Caki2 (cell line): Measurements from ENCODE around the gene MUC6. TPM values are rescaled to one million over a fixed set of nuclear protein-coding genes. Genes with fewer than 3 reads are reported as not detected.

Source experiments
- DNase-seq: peaks from one replicate; pipeline ENCODE4 v3.0.0-alpha.2; 2015; ENCODE audit warnings: low read depth
- in situ Hi-C: cut with HindIII; loops from 2 replicates; pipeline ENCODE4 v1.10.0; 2016; ENCODE audit warnings: low sequenced_read_pairs, low pct_unique_long_range_greater_than_20kb, mixed read lengths
- total RNA-seq: library from RNA; depleted of rRNA; stranded (reverse); fragments of >200 nt; shearing (Covaris generic); gene quantifications from 2 replicates; pipeline ENCODE4 v1.2.3, GENCODE V29; 2014; ENCODE audit warnings: low replicate concordance

MUC6 gene
- total RNA-seq, 1 experiment from 2014 or later = not detected

GRCh38 chr11:1073261-1073724 lies 36.8 kb upstream of the MUC6 start:
- in situ Hi-C loops = no loop called here
- no peak for DNase-seq

- in situ Hi-C loops = no loop called here
- DNase-seq = no peak
Observed at GRCh38 chr11:1072821-1073231, 36.3 kb upstream of the MUC6 start.

DNA sequence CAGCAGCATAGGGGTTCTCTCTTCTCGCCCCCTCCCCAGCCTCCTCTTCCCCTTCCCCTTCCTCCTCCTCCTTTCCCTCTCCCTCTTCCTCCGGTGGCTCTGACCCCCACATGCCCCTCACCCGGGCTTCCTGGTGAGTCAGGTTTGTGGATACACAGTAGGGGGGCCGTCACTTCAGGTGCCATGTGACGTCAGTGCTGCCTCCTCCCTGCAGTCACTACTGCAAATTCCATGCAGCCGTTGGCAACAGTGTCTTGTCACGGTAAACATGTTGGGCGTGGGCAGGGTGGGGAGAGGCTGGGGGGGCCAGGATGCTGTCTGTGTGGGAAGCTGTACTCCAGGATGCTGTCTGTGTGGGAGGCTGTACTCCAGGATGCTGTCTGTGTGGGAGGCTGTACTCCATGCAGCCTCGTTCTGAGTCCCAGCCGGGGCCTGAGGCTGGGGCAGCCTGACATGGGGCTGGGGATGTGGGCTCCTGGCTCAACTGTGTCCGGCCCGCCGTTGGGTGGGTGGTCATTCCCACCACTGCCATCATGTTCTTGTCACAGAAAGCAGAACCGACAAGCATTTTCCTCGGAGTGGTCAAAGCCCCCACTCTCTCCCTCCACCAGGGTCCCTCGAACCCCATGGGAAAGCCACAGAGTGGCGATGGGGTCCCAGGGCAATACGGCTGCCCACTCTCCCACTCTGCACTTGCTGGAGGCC lies 35.8 kb upstream of the MUC6 start:
- no peak for DNase-seq
- in situ Hi-C loops = no loop called here

- DNase-seq = no peak
- in situ Hi-C loops = no loop called here
Observed at GRCh38 chr11:1071571-1072115, 35.1 kb upstream of the MUC6 start.

GRCh38 chr11:1070594-1071462 lies 34.3 kb upstream of the MUC6 start:
- in situ Hi-C loops = no loop called here
- DNase-seq = no peak

GRCh38 chr11:1069740-1070139 lies 33.2 kb upstream of the MUC6 start:
- in situ Hi-C loops = no loop called here
- DNase-seq = no peak

GRCh38 chr11:1067812-1068496 lies 31.4 kb upstream of the MUC6 start:
- DNase-seq = no peak
- in situ Hi-C loops = no loop called here

DNA sequence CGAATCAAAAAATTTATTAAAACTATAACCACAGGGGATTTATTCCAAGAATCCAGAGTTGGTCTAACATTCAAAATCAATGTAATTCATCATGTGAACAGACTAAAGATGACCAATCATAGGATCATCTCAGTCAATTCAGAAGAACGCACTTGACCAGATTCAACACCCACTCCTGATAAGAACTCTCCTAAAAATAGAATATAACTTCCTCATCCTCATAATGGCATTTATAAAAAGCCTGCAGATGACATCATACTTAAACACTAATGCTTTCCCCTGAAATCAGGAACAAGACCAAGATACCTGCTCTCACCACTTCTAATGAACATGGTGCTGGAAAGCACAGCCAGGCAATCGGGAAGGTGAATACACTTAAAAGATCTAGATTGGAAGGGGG lies 27.6 kb upstream of the MUC6 start:
- in situ Hi-C loops = no loop called here
- DNase-seq = no peak

- DNase-seq = no peak
- in situ Hi-C loops = no loop called here
Observed at GRCh38 chr11:1062075-1062820, 25.7 kb upstream of the MUC6 start.

GRCh38 chr11:1060852-1061616 lies 24.5 kb upstream of the MUC6 start:
- peak; percentile 33 for DNase-seq
- in situ Hi-C loops = no loop called here

GRCh38 chr11:1060410-1060809 lies 23.9 kb upstream of the MUC6 start:
- no peak for DNase-seq
- in situ Hi-C loops = no loop called here

- in situ Hi-C loops = no loop called here
Observed at GRCh38 chr11:1059759-1060158, 23.2 kb upstream of the MUC6 start.

GRCh38 chr11:1057806-1058205 lies 21.3 kb upstream of the MUC6 start:
- in situ Hi-C loops = no loop called here
- no peak for DNase-seq

More at GRCh38 chr11:1059759-1060158, 23.2 kb upstream of the MUC6 start:
- no peak for DNase-seq

DNA sequence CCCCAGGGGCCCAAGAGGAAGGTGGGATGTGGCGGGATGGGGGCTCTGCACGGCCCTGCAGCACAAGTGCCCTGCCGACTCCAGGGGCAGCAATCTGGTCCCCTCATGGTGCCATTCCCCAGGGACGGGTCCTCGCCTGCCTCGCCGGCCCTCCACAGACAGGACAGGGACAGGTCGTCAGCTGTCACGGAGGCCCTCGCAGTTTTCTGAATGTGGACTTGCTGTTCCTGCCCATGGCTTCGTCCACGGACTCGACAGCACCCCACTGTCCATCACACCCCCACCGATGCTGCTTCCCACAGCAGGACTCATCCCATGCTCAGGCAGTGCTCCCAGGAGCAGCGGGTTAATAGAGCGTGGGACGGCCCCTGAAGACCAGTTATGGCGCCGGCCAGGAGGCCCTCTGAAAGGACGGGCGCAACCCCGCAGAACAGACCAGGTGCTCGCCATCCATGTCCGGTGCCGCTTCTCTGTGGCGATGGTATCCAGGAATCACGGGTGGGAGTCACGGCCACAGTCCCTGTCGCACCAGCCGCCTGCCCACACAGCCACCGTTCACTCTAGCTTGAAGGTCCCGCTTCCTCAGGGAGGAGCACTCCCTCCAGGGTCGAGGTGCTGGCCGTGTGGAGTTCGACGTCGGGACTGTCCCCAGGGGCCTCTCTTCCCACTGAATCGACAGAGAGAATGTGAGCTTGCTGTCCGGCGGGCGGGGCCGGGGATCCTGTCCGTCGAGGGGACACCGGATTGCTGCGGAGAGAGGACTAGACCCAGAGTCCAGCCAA lies 19.7 kb upstream of the MUC6 start:
- in situ Hi-C loops = no loop called here

DNA sequence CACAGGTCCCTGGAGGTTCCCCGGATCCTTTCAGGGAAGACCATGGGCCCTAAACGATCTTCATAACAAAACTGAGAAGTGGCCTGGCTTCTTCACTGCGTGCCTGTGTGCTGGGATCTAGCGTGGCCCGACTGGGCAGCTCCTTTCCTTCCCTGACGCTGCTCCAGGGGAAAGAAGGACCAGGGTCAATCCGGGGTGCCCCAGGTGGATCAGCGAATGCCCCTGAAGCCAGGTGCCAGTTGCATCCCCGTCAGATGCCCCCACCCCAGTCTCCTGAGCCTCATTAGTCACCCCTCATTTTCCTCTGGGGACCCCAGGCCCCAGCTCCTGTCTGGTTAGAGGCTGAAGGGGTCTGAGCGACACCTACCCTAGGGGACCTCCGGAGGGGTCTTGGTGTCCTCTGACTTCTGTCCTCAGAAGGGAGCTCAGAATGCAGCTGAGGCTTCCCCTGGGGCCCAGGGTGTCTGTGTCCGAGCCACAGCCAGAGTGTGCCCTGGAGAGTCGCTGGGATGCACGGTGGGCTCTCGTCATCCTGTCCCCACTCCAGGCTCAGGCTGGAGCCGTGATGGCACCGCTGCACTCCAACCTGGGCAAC lies 18.7 kb upstream of the MUC6 start:
- DNase-seq = no peak
- in situ Hi-C loops = no loop called here

More for the DNA sequence above, 19.7 kb upstream of the MUC6 start:
- no peak for DNase-seq
